HG03280 (cell line): ENCODE data around the gene HOXA5.

Experiments
- ATAC-seq: cut with Tn5 transposase; IDR thresholded peaks from one replicate; pipeline ENCODE4 v1.9.1; 2021; ENCODE audit warnings: mild to moderate bottlenecking, moderate library complexity; ENCODE audit not compliant: unreplicated experiment

HOXA5 gene

DNA sequence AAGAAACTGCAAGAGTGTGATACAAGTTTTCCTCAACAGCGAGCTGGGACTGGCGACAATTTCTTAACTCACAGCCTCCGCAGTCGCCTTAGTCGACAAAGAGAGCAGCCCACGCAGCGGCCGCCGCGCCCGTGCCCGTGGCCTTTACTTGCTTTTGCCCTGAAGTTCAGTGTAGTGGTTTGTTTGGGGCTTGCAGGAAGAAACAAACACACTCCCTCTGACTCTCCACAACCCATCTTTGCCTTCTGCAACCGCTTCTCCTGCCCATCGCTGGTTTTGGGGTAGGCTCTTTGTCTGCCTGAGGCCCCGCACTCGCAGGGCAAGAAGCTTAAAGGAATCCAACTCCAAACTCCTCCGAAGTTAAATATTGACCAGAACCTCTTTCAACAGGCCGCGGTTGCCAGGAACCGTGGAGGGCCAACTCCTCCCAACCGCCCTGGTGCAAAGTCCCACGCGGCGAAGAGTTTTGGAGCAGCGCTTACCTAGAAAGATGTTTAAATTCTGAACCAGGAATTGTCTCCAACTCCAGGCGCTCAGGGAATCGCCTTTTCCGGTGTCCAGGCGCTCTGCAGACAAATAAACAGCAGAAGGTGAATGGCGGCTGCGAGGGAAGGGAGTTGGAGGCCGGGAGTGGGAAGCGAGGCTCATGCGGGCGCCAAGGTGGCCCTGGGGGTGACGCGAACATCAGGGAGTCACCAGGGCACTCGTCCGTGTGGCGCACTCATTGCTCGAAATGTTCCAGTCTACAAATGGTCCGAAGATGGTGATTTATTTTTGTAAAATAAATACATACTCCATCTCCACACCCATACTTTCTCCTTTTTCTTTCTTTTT, 21.2 kb downstream of the HOXA5 start:
- ATAC-seq, result no peak

DNA sequence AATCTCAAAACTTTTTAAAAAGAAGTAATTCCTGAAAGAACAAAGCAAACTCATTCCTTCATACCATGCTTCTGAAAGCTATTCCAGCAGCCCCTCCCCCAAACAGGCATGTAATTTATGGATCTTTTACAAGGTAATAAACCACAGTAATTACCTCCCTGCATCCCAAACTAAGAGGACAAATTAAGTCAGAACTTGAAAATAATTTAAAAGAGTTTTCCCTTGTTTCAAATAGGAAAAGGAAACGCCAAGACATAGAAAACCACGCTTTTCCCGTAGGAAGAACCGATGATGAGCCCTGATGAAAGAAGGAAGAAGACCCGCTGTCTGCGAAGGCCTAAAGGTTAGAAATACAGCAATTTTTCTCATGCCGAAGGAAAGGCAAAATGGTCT, 21.8 kb downstream of the HOXA5 start:
- ATAC-seq, result no peak

DNA sequence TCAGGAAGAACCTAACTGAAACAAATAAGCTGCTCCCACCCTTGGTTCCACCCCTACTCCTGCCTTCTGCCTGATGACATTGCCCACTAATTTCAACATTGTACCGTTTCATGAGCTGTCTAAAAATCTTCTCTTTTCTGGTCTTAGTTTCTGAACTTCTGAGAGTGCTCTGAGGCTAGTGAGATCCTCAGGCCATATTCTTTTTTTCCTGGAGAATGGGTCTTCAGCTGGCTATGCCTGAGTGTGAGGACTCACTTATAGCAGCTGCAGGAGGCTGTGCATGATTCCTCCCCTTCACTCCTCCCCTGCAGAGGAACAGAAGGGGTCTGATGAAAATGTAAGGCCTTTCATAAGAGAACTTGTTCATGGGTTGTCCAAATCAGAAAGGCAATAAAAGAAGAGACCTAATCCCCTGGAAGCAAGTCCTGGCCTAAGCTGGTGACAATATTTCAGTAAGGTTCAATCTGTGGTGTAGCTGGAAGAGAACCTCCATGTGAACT, 24.0 kb downstream of the HOXA5 start:
- no peak for ATAC-seq

DNA sequence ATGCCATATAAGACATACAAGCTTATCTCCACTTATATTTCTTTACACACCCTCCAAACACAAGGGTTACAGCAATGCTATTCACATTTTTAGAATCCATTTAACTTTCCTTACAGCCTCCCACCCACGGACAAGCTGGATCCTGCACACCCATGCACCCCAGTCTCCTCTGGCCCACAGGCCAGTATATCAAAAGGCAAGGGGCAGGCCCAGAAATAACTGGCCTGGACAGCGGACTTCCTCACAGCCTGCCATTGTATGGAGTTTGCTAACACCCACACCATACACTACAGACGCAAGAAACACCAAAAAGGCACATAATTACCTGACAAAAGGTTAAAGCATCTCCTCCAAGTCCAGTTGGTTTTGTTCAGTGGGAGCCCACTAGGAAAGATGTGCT, 24.9 kb downstream of the HOXA5 start:
- ATAC-seq, result no peak

DNA sequence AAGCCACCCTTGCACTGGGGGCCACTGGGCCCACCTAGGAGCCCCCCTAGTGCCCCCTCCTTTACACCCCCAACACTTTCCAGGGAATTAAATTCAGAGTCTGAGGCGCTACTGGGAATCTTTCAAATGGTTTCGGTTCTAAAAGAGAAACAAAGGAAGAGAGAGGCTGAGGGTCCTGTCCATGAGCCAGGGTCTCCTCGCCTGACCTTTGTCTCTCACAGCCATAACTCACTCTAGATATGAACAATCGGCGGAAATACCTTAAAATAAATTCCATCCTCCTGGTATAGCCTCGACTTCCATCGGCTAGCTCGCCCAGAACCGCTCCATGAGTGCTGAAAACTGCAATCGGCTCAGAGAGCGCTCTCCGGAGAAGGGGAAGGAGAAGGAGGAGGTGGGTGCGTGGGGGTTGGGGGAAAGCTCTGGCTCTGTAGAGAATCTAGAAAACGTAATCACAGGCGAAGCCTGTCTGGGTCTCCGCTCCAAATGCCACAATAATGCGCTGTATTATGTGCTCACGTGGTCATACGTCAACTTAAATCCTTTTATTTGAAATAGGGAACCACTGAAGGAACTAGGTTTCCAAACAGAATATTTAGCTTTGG, 25.5 kb downstream of the HOXA5 start:
- ATAC-seq, result no peak

DNA sequence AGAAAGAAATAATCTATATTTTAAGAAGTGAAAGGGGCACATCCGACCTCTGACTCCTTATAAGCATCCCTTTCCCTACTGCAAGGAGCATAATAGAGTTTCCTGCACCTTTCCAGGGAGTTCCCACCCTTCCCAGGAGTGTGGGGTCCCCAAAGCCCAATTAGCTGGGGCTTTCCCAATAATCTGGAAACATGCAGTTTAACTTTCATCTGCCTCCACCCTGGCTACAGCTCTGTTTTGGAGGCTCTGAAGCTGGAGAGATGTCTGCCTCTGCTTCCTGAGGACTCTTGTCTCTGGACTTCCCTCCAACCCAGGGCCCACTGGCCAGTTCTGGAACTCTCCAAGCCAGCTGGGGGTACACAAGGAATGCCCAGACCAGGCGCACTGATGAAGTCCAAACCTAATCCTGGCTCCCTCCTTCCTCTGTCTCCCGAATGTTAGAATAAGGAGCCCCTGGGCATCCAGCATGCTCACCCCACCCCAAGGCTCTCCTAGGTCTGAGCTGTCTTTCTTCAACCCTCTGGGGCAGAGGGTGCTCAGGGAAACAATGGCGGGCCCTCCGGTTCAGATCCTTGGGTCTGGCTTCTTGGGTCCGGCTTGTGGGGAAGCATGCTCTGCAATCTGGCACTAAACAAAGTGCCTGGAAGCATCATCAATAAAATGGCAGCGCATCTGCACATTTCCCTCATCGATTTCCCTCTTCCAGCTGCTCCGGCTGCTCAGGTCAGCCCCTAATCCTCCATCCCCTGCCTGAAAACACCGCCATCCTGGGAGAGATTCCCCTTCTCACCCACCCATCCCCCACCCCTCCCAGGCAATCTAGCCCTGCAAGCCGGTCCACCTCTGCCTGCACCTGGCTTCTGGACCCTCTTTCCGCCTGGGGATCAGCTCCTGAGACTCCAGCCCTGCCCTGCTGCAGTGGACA, 26.3 kb downstream of the HOXA5 start:
- ATAC-seq, result no peak

DNA sequence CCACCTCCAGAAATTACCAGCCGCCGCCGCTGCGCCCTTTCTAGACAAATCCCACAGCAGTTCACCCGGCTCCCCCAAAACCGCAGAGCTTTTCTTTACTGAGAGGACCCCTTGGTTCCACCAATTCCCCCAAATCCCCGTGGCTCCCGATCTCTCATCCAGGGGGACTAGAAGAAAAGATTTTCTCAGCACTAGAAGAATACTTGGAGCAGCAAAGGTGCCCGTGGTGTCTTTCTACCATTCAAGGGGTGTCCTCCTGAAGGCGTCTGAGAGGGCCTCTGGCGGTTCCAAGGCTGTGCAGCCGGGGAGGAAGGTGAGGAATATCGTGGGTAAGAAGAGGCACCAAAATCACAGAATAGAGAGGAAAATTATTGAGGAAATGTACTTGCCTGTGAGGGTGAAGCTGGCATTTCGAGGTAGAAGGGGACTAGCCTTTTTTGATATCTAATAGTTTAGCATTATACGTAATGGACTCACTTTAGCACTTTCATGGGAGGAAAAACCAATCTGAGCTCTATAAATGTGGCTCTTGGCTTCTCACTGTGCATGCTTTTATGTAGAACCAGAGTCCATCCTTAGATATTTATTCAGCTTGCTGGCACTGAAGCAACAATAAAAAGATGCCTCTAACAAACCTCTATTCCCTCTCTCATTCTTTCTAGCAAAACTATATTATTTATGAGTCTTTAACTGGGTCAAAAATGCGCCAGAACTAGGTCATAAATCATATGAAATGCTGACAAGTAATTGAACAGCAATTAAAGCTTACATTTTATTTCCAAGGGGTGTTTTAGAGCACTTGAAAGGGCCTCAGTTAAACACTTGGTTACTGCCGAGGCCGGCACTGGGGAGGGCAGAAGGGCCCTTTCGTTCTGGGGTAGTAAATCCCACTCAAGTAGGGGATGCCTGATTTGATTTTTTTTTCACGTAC, 27.2 kb downstream of the HOXA5 start:
- no peak for ATAC-seq

DNA sequence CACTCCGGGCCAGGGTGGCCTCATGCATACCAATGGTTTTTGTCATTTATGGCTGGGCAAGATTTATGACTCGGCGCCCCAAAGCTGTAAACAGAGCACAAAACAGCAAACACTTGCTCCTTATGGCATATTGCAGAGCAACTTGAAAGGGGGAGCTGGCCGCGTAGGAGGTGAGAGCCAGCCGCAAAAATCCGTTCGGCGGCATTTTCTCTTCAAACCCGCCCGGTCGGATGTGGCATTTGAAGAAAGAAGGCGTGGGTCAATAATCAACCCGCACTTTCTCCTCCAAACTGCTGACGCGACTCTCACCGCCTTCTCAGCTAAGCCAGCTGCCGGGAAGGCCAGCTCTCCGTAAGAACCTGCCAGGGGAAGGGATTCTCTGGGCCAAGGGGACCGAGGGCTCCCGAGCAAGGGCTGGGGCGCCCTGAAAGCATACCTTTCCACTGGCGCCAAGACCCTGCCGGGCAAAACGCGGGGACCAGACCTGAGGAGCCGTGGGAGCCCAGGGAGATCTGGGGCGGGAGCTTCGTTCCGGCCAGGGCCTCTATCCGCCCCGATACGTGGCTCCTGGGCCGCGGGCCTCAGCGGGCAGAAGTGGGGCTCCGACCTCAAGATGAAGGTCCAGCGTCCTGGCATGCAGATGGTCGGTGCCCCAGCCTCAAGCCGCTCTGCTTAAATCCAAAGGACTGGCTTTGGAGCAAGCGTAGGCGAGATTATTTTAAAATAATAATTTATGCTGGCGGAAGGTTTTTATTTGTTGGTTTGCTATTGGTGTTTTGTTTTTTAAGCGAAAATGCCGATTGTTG, 28.1 kb downstream of the HOXA5 start:
- no peak for ATAC-seq

DNA sequence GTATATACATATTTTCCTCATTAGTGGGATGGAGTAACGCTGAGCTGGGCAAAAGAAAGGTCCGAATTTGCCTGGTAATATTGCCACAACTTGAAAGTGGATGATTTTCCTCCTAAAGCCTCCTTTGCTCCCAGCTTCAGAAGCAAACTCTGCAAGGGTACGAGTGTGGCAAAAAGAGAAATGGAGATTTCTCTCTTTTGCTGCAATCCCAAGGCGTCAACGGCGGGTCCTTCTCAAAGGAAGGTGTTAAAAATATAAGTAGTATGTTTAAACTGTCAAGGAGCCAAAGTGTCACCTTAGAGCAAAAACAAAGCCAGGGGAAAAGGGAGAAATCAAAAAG, 28.6 kb downstream of the HOXA5 start:
- ATAC-seq, result no peak

DNA sequence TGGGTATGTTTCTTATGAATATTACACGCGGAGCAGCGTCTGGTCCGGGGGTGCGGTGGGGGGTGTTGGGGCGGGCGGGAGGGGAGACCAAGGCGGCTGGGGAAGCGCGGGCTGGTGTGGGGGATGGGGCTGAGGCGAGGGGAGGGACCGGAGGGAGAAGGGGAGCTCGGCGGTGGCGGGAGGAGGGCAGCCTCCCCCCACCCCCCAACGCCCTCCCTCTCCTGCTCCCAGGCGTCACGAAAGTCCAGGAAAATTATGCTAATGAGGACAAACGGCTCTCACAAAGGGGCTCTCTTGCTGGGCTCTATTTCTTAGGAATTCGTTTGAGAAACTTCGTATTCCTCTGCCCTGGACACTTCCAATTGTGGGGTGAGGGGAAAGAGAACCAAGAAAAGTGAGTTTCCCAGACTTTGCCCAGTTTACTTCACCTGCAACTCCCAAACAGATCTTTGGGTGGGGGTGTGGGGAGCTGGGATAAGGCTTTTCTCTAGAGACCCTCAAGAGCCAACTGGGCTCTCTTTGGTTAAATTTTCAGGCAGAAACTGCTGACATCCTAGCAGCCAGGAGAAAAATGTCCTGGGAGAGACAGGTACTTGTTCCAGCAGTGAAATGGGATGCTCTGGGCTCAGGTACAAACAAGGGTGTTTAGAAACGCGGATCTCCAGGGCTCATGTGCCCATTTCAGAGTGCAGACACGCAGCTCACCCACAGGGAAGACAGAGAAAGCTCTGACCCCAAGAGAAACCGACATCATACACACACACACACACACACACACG, 29.3 kb downstream of the HOXA5 start:
- ATAC-seq, result no peak

DNA sequence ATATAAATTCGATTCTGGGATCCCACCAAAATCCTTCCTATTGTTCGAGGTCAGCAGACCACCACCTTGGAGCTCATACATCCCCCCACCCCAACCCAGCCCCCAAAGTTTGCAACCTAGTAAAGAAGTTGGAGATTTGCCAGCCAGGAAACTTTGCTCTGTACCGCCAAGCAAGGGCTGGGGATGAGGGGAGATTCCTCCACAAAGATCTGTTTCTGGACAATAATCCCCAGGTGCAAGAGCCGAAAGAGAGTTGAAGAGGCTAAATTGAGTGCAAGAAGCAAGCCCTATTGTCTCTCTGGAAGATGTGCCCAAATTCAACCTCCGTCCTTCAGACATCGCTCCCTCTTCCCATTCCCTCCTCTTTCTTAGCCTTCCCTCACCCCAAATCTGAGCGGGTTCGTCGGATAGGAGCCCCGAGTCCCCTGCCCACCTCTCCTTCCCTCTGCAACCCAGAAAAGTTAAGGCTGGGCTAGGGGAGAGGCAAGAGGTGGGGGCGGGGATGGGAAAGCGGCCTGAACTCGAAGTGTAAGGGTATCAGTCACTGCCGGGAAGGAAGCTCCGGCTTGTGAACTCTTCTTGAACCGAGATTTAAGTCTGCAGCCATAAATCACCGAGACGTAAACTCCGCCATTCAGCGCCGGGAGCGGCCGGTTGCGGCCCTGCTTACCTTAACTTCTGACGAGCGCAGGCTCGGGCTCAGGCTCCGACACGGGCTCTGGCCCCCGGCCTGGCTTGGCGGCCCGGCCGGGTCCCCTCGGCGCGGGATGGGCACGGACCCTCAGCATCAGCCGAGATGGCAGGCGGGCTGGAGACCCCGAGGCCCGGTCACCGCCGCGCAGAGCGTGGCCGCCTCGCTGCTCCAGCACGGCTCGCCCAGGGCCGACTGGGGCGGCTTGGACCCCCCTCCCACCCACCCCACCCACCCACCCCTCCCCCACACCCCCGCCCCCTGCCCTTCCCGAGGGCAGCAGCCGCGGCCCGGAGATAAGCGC, 30.2 kb downstream of the HOXA5 start:
- no peak for ATAC-seq

DNA sequence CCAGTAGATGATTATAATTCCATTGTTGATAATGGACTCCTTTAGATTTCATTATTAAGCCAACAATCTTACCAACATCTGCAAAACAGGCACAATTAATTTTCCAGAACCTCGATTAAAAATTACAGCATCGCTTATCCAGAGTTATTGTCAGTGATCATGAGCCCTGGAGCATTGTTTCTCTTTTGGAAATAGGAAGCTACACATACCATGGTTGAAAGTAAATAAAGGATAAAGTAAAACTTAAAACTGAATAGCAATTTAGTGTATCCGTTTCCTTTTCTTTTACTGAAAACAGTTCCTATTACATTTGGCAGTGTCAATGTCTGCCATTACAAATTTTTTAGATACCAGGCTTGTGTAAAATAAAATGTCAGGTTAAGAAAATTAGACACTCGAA, 31.1 kb downstream of the HOXA5 start:
- no peak for ATAC-seq

DNA sequence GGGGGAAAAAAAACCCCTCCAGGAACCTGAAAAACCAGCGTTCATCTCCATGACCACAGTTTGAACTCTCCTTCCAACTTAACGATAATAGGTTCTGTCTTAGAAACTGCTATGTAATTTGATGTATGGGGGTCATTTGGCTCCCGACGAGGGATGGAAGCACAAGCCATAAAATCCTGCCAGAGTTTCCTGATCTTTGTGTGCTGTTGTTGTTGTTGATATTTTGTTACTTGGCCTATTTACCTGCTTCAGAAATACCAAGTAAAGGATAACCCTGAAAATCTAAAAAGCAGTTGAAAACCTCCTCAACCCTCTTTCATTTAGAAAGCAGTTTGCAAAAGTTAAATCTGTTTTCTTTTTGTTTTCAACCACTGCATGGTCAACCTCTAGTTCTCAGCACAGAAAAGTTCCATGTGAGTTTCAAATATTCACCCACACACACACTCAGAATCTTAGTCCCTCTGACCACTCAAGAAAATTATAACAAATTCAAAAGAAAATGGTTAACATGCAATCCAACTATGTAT, 31.7 kb downstream of the HOXA5 start:
- ATAC-seq, result no peak

DNA sequence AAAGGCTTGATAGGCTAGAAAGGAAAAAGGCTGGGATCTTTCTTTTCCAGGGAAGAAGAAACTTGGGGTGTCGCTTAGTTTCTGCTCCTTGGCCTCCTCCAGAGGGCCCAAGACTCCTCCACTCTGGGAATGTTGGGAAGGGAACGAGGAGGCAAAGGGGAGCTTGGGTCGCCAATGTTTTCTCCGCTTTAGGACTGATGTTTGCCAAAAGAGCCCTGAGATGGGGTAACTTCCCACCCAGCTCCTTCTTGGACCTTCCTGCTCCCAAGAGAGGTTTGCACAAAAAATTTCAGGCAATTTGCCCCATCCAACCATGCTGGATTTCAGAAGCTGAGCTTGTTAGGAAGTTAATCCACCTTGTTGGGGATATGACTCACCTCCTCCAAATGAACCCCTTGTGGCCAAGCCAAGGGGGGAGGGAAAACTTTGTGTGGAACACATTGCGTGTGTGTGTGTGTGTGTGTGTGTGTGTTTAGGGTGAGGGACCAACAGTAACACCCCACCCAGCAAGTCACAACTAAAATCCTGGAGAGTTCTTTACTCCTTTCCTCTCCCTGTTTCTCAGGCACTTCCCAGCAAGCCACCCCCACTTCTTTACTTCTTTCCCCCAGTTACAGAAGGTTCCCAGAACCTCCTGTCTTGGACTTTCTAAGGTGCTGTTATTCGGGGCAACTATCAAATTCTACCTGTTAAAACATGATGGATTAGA, 32.3 kb downstream of the HOXA5 start:
- ATAC-seq, result no peak

DNA sequence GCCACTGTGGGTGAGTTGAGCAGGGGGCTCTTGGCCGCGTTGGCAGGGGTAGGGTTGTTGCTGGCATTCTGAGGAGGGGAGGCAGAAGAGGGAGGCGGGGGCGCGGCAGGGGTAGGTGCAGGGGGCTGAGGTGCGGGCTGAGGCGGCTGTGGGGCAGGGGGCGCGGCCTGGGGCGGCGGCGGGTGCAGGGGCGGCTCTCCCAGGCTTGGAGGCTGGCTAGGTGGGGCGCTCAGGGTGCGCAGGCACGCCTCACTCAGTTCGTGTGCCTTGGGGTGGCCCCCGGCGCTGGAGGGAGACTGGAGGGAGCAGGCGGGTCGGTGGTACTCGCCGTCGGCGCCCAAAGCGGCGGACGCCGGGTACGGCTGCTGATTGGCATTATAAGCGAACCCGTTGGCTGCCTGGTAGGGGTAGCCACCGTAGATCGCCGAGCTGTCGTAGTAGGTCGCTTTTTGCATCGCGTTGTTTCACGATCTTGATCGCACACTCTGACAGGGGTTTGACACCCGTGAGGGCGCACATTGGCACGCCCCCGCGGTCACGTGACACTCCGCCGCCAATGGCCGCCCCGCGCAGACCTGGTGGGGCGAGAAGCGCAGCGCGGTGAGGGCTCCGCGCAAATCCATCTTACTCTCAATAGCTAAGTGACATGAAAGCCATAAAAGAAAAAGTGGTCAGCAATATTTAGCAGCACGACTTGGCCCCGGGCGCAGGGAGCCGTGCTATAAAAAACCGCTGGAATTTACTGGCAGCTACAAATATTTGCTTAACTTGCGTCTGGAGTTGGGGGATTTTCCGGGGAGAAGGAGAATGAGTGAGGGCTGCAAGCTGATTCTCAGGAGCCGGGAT, 33.1 kb downstream of the HOXA5 start:
- ATAC-seq, result no peak
